ENCODE measurements around the gene MBNL2.

Gene MBNL2

DNA sequence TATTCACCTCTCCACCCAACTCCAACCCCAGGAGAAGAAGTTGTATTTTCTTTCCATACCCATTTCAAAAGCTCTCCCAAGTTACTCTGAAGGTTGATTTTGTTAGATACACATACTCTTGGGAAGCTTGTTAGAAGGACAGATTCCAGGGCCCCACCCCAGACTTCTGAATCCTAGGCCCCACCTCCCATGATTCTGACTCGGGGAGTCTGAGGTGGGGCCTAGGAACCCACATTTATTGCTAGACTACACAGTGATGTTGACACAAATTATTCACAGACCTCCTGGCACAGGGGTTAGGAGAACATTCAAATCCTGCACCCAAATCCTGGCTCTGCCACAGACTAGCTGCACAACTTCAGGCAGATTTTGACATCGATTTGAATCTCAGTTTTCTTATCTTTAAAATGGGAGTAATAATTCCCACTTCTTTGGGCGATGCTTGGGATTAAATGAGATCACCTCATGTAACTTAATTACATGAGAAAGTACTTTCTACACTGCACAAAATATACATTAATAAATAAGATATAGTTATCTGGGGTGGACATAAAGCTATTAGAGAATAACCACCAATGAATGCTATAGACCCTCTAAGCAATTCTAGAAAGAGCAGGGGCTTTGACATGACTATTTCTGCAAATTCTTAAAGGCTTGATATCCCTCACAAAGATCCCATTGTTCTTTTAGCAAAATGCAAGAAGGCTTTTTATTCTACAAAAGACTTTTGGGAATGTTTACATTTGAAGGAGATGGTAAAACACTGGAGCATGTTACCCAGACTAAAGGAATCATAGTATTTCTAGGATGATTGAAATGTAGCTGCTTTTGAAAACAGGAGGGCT is 18.0 kb downstream of the MBNL2 start:
- no peak for DNase-seq
- Histone ChIP-seq H3K9me3 (ENCODE audit: severe bottlenecking) (no peaks in the 10 kb centered on the region), H3K27ac (no peak overlapping the region), H3K4me3 (ENCODE audit: low read depth, low read length) (no peak overlapping the region), H3K36me3 (no peaks in the 10 kb centered on the region), H3K27me3 (ENCODE audit: insufficient read depth, low read depth, severe bottlenecking) (no peaks in the 10 kb centered on the region)
- TF ChIP-seq, protein P1, sequence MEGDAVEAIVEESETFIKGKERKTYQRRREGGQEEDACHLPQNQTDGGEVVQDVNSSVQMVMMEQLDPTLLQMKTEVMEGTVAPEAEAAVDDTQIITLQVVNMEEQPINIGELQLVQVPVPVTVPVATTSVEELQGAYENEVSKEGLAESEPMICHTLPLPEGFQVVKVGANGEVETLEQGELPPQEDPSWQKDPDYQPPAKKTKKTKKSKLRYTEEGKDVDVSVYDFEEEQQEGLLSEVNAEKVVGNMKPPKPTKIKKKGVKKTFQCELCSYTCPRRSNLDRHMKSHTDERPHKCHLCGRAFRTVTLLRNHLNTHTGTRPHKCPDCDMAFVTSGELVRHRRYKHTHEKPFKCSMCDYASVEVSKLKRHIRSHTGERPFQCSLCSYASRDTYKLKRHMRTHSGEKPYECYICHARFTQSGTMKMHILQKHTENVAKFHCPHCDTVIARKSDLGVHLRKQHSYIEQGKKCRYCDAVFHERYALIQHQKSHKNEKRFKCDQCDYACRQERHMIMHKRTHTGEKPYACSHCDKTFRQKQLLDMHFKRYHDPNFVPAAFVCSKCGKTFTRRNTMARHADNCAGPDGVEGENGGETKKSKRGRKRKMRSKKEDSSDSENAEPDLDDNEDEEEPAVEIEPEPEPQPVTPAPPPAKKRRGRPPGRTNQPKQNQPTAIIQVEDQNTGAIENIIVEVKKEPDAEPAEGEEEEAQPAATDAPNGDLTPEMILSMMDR (IDR thresholded peaks at IDR 0.05; ENCODE audit: low read depth, low read length), result no peak

GRCh38 chr13:97240788-97241734 is 18.9 kb downstream of the MBNL2 start:
- H3K27ac ChIP-seq, result no peak overlapping the region
- H3K27me3 ChIP-seq (ENCODE audit: insufficient read depth, low read depth, severe bottlenecking), result no peaks in the 10 kb centered on the region
- TF ChIP-seq, protein P1 (IDR thresholded peaks at IDR 0.05; ENCODE audit: low read depth, low read length), result no peak

GRCh38 chr13:97241761-97242160 is 19.6 kb downstream of the MBNL2 start:
- Histone ChIP-seq H3K27me3 (ENCODE audit: insufficient read depth, low read depth, severe bottlenecking) (no peaks in the 10 kb centered on the region), H3K9me3 (ENCODE audit: severe bottlenecking) (no peaks in the 10 kb centered on the region), H3K27ac (no peak overlapping the region), H3K4me3 (ENCODE audit: low read depth, low read length) (no peak overlapping the region), H3K36me3 (no peaks in the 10 kb centered on the region)
- TF ChIP-seq, protein P1 (IDR thresholded peaks at IDR 0.05; ENCODE audit: low read depth, low read length), result no peak
- no peak for DNase-seq

More at GRCh38 chr13:97240788-97241734, 18.9 kb downstream of the MBNL2 start:
- no peak for DNase-seq
- Histone ChIP-seq H3K4me3 (ENCODE audit: low read depth, low read length) (no peak overlapping the region), H3K36me3 (no peaks in the 10 kb centered on the region), H3K9me3 (ENCODE audit: severe bottlenecking) (no peaks in the 10 kb centered on the region)

DNA sequence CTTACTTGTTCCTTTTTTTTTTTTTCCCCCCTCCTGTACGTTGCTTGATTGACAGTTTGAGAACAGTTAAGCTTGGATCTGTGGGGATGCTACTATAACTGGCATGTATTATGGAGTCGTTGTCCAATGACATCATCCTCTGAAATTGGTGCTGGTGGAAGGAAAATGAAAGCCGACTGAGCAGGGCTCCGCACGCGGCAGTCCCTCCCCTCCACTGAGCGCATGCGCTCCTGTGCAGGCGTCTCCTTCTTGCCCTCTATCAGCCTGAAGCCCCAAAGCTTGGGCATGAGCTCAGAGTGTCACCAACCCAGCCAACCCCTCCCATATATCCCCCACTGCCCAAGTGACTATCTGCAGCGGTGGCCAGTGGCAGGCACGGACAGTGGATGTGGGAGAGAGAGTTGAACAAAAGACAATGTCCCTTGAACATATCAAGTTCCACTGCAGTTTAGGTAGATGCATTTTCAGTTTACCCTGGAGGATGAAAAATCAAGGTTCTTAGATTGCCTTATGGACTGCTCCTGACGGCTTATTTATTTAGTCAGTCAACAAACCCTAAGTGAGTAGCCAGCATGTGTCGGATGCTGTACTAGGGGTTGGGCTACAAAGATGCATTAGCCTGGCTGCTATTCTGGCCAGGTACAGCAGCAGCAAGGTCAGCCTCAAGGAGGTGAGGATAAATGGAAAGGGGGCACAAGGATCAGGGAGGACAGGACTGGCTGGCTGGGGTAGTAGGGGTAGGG is 20.8 kb downstream of the MBNL2 start:
- no peaks in the 10 kb centered on the region for H3K36me3 ChIP-seq
- DNase-seq, result no peak
- H3K27me3 ChIP-seq (ENCODE audit: insufficient read depth, low read depth, severe bottlenecking), result no peaks in the 10 kb centered on the region
- H3K27ac ChIP-seq, result no peak overlapping the region
- no peak overlapping the region for H3K4me3 ChIP-seq (ENCODE audit: low read depth, low read length)
- H3K9me3 ChIP-seq (ENCODE audit: severe bottlenecking), result no peaks in the 10 kb centered on the region
- TF ChIP-seq, protein P1 (IDR thresholded peaks at IDR 0.05; ENCODE audit: low read depth, low read length), result no peak

DNA sequence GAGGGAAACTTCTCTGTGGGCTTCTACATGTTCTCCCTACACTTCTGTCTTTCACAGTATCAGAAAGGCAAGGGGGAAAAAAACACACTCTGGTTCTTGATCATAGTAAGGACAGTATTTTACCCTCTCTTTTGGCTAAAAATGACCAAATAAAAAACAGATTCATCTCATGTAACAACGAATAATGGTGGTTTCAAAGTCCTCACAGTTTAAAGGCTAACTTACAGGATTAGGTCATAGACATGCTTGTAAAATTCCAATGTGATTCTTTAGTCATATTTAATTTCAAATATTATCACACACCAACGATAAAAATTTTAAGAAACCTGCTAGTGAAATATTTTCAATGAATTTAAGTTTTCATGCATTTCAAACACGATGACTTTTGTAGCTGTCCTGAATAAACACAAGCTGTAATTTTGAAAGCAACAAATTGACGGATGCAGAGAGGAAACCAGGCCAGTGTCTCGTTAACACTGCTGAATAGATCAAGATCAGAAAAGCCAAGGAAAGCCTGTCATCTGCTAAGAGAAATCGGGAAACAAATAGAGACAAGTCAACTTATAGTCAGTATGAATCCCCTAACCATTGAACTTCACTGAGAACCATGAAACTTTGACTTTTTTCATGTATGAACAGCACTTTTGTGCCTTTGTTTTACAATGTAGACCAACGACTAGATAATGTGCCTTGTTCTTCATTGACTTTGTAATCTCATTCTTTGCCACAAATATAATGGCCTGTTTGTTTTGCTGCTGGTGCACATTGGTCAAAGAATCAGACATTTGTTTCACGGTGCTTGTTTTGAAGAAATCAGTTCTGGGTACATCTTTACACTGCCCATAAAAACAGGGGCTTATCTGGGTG is 22.0 kb downstream of the MBNL2 start:
- Histone ChIP-seq H3K9me3 (ENCODE audit: severe bottlenecking) (no peaks in the 10 kb centered on the region), H3K27me3 (ENCODE audit: insufficient read depth, low read depth, severe bottlenecking) (no peaks in the 10 kb centered on the region), H3K36me3 (no peaks in the 10 kb centered on the region), H3K4me3 (ENCODE audit: low read depth, low read length) (no peak overlapping the region), H3K27ac (no peak overlapping the region)
- DNase-seq, result no peak
- TF ChIP-seq, protein P1 (IDR thresholded peaks at IDR 0.05; ENCODE audit: low read depth, low read length), result no peak

Data from WERI-Rb-1 (cell line).